OCI-LY3 (cell line): ENCODE data around the gene FREY1.

Experiments
- H2AFZ ChIP-seq: fragments of 200-600, 300-600 bp; shearing (Covaris generic); 2 replicates; pipeline ENCODE4 v1.6.0; 2014; ENCODE audit warnings: antibody characterized with exemption, low read depth, low read length
- H3K27ac ChIP-seq: fragments of 200-600, 300-600 bp; sonication (generic); 2 replicates; pipeline ENCODE4 v1.5.1; 2014; ENCODE audit warnings: mild to moderate bottlenecking, low read length, moderate library complexity, mixed read lengths
- H3K27me3 ChIP-seq: fragments of 200-600, 300-600 bp; sonication (generic); 2 replicates; pipeline ENCODE4 v1.6.1; 2014; ENCODE audit warnings: low read depth, low read length, mixed read lengths
- H3K36me3 ChIP-seq: fragments of 200-600, 300-600 bp; sonication (generic); replicated peaks from 2 replicates; pipeline ENCODE3; 2014; ENCODE audit warnings: low read depth, low read length, mixed read lengths
- H3K4me1 ChIP-seq: fragments of 300-600, 200-600 bp; sonication (generic); 2 replicates; pipeline ENCODE4 v1.6.1; 2014; ENCODE audit warnings: low read length, mixed read lengths
- H3K4me2 ChIP-seq: fragments of 200-600, 300-600 bp; sonication (generic); 2 replicates; pipeline ENCODE4 v1.6.1; 2014; ENCODE audit warnings: low read length, mixed read lengths
- H3K4me3 ChIP-seq: fragments of 300-600, 200-600 bp; sonication (generic); 2 replicates; pipeline ENCODE4 v1.5.1; 2014; ENCODE audit warnings: antibody characterized with exemption, mild to moderate bottlenecking, low read length, moderate library complexity
- H3K79me2 ChIP-seq: fragments of 300-600, 200-600 bp; shearing (Covaris generic); 2 replicates; pipeline ENCODE4 v1.6.1; 2014; ENCODE audit warnings: mild to moderate bottlenecking, low read length, mixed read lengths
- H3K9ac ChIP-seq: fragments of 300-600, 200-600 bp; shearing (Covaris generic); 2 replicates; pipeline ENCODE4 v1.6.0; 2014; ENCODE audit warnings: mild to moderate bottlenecking, low read length, moderate library complexity
- H3K9me3 ChIP-seq: fragments of 200-600, 300-600 bp; shearing (Covaris generic); 2 replicates; pipeline ENCODE4 v1.6.1; 2014; ENCODE audit warnings: low read length, mixed read lengths; ENCODE audit not compliant: insufficient read depth
- H4K20me1 ChIP-seq: fragments of 200-600, 300-600 bp; sonication (generic); 2 replicates; pipeline ENCODE4 v1.6.1; 2016; ENCODE audit warnings: low read length, mixed read lengths; ENCODE audit not compliant: insufficient read depth
- CTCF ChIP-seq: fragments of 200-600, 300-600 bp; sonication (generic); IDR thresholded peaks from 2 replicates; pipeline ENCODE4 v1.5.1; 2014; ENCODE audit warnings: antibody characterized with exemption, low read length, low read depth
- EZH2phosphoT487 ChIP-seq: fragments of 200-600 bp; shearing (Covaris generic); IDR thresholded peaks from 2 replicates; pipeline ENCODE4 v1.6.1; 2018; ENCODE audit warnings: antibody characterized with exemption, mixed run types, low read depth

The FREY1 gene

DNA sequence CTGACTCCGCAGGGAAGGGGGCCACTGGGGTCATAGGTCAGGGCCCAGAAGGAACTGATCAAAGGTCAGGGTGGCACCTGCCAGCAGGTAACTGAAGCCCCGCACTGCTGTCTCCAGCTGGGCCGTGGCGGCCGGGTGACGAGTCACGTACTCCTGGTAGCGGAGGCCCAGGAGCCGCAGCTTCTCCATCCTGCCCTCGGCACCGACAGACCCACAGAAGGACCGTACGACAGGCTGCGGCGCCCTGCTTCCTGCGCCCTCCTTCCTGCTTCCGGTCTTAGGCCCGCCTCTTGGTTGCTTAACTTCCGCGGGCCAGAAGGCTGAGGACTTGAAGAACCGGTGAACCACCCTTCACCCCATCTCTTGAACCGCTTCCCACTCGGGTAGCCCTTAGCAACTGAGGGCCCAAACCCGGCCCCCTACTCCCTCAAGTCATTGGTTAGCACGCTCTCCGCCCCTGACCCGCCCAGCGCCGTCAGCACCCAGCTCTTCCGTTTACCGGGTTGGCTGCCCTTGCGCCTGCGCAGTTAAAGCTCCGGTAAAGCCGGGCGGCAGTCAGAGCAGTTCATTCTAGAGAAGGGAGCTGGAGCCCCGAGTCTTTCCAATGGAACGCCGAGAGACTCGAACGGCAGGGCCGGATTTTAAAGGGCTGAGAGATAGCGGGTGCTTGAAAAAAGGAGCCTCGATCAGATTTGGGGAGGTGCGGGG lies 10.7 kb upstream of the FREY1 start, which contains the start of gene PEX16:
Gene PEX16, minus strand, starts transcription at position 255 of the 708 bp plus-strand sequence. Its CDS starts 66 bp downstream, at position 189.
- H2AFZ ChIP-seq, result peak within 1 kb of the TSS; percentile 70
- peaks cover 11% of the 10 kb centered on the region for H3K36me3 ChIP-seq
- peak within 1 kb of the TSS; percentile 95 for H3K4me3 ChIP-seq
- no peaks in the 10 kb centered on the region for H3K9me3 ChIP-seq
- peak within 1 kb of the TSS; percentile 87 for H3K4me2 ChIP-seq
- peaks cover 18% of the 10 kb centered on the region for H3K79me2 ChIP-seq
- H4K20me1 ChIP-seq, result no peaks in the 10 kb centered on the region
- no peaks in the 10 kb centered on the region for H3K27me3 ChIP-seq
- TF ChIP-seq CTCF (no peak), EZH2phosphoT487 (no peak)
- peaks cover 8% of the 10 kb centered on the region; the same call in 1 of the 2 replicates for H3K4me1 ChIP-seq
- H3K9ac ChIP-seq, result peak within 1 kb of the TSS; percentile 86
- peak within 1 kb of the TSS; percentile 81 for H3K27ac ChIP-seq

- Histone ChIP-seq H3K9ac (peak overlapping the region; percentile 86), H3K79me2 (peaks cover 18% of the 10 kb centered on the region), H4K20me1 (no peaks in the 10 kb centered on the region), H3K27me3 (no peaks in the 10 kb centered on the region), H3K9me3 (no peaks in the 10 kb centered on the region), H3K4me3 (peak overlapping the region; percentile 95), H3K36me3 (peaks cover 11% of the 10 kb centered on the region), H3K4me2 (peak overlapping the region; percentile 87), H3K4me1 (peaks cover 8% of the 10 kb centered on the region; the same call in 1 of the 2 replicates), H2AFZ (peak overlapping the region; percentile 8; the same call in 1 of the 2 replicates), H3K27ac (peak overlapping the region; percentile 81)
- TF ChIP-seq EZH2phosphoT487, result no peak
- no peak for TF ChIP-seq CTCF
Measured at GRCh38 chr11:45917286-45917622, 10.2 kb upstream of the FREY1 start.

- peaks cover 18% of the 10 kb centered on the region for H3K79me2 ChIP-seq
- no peak overlapping the region for H2AFZ ChIP-seq
- TF ChIP-seq EZH2phosphoT487, result no peak
- no peak for TF ChIP-seq CTCF
- no peak overlapping the region for H3K9ac ChIP-seq
- no peaks in the 10 kb centered on the region for H3K9me3 ChIP-seq
- peaks cover 8% of the 10 kb centered on the region; the same call in 1 of the 2 replicates for H3K4me1 ChIP-seq
- no peak overlapping the region for H3K4me3 ChIP-seq
- H3K4me2 ChIP-seq, result no peak overlapping the region
- no peak overlapping the region for H3K27ac ChIP-seq
- H3K36me3 ChIP-seq, result peaks cover 11% of the 10 kb centered on the region
- no peaks in the 10 kb centered on the region for H3K27me3 ChIP-seq
- H4K20me1 ChIP-seq, result no peaks in the 10 kb centered on the region
Measured at GRCh38 chr11:45915446-45915845, 8.4 kb upstream of the FREY1 start.

DNA sequence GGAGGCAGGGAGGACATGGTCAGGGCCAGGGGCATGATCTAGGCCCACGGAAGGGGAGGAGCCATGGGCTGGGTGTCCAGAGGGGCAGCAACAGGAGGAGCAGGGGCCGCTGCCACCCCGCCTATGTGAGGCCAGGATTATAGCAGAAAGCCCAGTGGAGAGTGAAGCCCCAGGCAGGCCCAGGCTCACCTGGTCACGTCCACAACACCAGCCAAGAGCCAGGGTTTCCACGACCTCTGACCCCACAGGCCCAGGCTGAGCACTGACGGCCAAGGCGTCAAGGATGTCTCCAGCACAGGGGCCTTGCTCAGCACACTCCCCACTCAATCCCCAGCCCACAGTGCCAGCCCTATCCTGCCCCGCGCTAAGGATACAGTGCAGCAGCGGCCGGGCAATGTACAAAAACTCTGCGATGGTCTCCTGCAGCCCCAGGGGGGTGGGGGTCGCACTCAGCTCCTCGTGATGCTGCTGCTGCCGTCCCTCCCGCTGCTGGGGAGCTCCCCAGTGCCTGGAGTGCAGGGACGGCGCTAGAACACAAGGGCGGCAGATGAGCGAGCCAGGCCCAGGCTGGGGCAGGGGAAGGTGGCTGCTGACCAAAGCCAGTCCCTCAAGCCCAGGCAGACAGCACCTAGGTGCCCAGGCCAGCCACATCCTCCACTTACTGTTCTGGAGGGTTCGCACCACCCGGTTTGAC lies 7.0 kb upstream of the FREY1 start:
- Histone ChIP-seq H4K20me1 (no peaks in the 10 kb centered on the region), H3K36me3 (peaks cover 11% of the 10 kb centered on the region), H3K27me3 (no peaks in the 10 kb centered on the region)

More for the DNA sequence above, 7.0 kb upstream of the FREY1 start:
- H3K9me3 ChIP-seq, result no peaks in the 10 kb centered on the region
- no peak overlapping the region for H2AFZ ChIP-seq
- H3K79me2 ChIP-seq, result peaks cover 18% of the 10 kb centered on the region
- H3K4me1 ChIP-seq, result peaks cover 7% of the 10 kb centered on the region; the same call in 1 of the 2 replicates
- TF ChIP-seq CTCF (no peak), EZH2phosphoT487 (no peak)
- H3K9ac ChIP-seq, result no peak overlapping the region
- no peak overlapping the region for H3K27ac ChIP-seq
- no peak overlapping the region for H3K4me2 ChIP-seq
- H3K4me3 ChIP-seq, result no peak overlapping the region
